Measurements from ENCODE around the gene XPR1.

GRCh38 chr1:180909005-180909414 lies 277.2 kb downstream of the XPR1 start:
- TF ChIP-seq CTCF (optimal IDR thresholded peaks at IDR 0.05 in 1 of 3, IDR thresholded peaks at IDR 0.05 in 1 of 3, conservative IDR thresholded peaks at IDR 0.05 in 1 of 3; ENCODE audit: extremely low read depth in 1 of 3, insufficient read depth in 2 of 3, low read length in 3 of 3): no peak
- TF ChIP-seq EZH2 (IDR thresholded peaks at IDR 0.05; ENCODE audit: low read length): no peak

Data from keratinocyte (primary cell).